ENCODE data around the gene SLC12A3. TPM values are rescaled to one million over a fixed set of nuclear protein-coding genes. Genes with fewer than 3 reads are reported as not detected.
"Not testable (repeated sequence)": the region's sequence is repeated elsewhere in the genome, so short reads cannot be mapped to it uniquely, and the experiment has no call there.

SLC12A3 gene
- total RNA-seq, 1 donor from 2014 or later = 0.96 TPM

DNA sequence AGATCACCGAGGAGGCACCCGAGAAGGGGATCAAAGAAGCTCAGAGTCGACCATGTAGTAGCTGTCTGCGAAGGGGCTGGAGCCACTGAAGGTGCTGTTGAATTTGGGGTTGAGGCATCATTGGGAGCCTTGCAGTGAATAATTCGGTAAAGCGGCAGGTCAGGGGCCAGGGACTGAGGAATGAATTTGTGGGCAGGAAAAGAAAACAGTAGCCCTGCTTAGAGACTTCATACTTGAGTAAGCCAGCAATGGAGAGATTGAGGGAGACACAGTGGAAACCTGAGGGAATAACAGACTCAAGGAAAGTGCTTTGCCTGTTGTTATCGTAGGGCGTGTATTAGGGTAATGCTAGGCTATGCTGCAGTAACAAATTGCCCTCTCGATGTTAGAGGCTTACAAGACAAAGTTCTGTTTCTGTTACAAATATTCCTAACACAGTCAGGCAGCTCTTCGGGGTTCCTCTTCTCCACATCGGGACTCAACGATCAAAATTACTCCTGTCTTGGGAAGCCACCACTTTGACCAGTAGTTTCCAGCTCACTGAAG is 53.5 kb downstream of the SLC12A3 start:
- DNase-seq (ENCODE audit: low spot score) = no peak

DNA sequence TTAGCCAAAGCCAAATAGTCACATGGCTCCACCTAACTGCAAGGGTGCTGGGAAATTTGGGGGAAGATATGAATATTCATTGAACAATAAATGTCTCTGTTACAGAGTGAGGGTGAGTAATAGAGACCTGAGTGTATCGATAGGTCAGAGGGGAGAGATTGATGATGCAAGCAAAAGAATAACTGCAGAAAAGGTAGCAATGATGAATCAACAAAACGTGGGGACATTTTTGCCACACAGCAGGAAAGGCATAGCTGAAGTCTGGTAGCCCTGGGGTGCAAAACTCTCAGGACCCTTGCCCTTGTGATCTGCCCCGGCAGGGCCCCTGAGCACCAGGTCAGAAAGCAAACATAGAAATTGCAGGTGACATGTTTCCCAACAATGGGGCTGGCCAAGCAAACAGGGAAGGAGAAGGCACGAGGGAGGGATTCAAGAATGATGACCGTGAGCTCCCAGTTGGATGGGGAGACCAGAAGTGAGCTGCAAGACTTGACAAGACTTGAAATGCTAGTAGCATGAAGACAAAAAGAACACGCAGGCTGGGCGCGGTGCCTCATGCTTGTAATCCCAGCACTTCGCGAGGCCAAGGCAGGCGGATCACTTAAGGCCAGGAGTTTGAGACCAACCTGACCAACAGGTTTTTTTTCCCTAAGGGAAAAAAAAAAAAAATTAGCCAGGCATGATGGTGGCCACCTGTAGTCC is 54.2 kb downstream of the SLC12A3 start:
- DNase-seq (ENCODE audit: low spot score) = no peak

DNA sequence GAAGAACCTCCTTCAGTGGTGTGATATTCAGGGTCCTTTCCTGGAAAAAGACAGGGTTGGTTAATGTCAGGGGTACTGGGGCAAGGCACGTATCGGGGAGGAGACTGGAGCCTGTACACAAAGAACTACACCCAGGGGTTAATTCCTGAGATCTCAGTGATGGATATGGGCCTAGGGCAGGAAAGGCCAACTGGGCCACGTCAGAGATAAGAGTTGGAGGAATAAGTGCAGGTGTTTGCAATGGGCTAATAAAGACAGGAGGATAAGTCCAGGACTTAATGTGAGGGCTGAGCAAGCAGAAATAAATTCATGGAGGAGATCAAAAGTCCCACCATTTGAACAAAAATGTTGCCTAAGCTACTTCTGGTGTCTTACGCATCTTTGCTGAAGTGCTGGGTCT is 56.6 kb downstream of the SLC12A3 start:
- DNase-seq (ENCODE audit: low spot score) = no peak

DNA sequence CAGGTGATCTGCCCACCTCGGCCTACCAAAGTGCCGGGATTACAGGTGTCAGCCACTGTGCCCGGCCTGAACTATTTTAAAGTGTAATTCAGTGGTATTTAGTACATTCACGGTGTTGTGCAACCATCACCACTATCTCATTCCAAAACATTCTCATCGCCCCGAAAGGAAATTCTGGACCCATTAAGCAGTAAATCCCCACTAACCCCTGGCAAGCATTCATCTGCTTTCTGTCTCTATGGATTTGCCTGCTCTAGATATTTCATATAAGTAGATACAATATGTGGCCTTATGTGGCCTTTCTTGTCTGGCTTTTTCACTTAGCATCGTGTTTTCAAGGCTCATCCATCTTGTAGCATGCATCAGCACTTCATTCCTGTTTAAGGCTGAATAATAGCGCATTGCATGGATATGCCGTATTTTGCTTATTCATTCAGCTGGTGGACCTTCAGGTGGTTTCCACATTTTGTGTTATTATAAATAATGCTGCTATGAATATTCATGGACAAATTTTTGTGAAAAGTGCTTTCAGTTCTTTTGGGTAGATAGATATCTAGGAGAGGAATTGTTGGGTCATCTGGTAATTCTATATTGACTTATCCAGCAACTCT is 58.6 kb downstream of the SLC12A3 start:
- peak; percentile 83 for DNase-seq (ENCODE audit: low spot score)

DNA sequence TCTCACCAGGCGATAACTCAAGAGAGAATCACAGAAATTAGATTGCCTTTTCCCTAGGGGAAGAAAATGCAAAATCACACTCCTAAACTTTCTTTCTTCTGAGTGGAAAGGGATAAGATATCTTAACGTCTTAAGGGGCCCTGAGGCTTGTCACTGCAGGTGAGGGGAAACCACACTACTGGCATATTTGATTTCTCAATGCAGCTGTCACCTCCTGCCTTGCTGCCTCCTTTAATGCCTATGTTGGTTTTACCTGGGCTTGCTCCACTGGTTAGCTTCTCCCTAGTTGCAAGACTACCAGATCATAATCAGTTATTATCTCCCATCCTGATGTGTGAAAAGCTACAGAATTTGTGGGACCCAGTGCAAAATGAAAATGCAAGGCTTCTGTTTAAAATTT is 62.5 kb downstream of the SLC12A3 start:
- no peak for DNase-seq (ENCODE audit: low spot score)

DNA sequence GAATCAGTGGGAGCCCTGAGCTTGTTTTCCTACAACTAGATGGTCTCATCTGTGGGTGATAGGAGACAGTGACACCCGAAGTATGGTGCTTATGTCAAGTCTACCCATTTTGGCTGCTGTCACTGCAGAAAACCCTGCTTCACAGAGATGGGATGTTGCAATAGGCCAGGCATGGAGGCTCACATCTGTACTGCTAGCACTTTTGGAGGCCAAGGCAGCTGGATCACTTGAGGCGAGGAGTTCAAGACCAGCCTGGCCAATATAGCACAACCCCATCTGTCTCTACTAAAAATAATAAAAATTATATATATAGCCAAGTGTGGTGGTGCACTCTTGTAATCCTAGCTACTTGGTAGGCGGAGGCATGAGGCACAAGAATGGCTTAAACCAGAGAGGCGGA is 64.6 kb downstream of the SLC12A3 start:
- no peak for DNase-seq (ENCODE audit: low spot score)

DNA sequence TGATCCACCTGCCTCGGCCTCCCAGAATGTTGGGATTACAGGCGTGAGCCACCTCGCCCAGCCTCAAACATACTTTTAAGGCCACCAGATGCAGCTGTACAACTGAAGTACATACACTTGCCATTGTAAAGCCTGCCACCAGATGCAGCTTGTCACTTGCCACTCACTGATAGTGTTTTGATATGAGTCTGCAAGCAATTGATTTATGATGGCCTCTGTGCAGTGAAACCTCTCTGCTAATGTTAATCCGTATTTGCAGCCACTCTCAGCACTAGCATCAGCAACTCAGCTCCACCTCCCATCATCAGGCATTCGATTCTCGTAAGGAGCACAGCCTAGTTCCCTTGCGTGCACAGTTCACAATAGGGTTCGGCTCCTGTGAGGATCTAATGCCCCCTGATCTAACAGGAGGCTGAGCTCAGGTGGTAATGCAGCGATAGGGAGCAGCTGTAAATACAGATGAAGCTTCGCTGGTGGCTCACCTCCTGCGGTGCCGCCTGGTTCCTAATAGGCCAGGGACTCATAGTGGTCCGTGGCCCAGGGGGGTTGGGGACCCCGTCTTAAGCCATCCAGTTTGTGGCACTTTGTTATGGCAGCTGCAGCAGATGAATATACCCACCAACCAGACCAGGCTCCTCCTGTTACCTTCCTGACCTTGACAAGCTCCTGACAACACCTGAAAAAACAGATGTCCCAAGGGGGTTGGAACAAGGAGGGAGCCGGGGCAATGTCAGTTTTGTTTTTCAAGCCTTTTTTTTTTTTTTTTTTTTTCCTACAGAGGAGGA is 65.7 kb downstream of the SLC12A3 start:
- no peak for DNase-seq (ENCODE audit: low spot score)

DNA sequence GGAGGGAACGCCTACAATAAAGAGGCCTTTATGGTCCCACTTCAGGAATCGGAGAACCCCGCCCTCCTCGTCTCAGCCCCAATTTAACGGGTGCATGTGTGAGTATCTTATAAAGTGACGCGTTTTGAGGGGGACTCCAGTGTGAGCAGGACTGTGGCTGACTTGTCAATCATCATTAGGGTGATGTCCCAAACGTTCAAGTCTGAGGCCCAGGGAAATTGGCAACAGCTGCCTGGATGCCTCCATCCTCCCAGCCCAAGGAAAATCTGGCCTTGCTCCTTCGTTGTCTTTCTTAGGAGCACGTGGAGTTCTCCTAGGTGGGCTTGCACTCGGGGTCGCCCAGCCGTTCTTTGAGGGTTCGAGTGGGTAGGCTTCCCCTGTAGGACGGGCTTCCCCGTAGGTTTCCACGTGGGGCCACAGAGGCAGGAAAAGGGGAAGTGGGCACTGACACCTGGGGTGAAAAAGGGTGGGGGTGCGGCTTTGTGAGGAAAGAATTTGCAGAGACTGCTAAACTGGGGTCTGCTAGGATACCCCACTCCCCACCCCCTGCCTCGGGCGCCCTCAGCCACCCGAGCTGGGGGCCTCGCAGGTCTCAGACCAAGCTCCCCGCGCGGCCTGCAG is 66.4 kb downstream of the SLC12A3 start:
- no peak for DNase-seq (ENCODE audit: low spot score)

DNA sequence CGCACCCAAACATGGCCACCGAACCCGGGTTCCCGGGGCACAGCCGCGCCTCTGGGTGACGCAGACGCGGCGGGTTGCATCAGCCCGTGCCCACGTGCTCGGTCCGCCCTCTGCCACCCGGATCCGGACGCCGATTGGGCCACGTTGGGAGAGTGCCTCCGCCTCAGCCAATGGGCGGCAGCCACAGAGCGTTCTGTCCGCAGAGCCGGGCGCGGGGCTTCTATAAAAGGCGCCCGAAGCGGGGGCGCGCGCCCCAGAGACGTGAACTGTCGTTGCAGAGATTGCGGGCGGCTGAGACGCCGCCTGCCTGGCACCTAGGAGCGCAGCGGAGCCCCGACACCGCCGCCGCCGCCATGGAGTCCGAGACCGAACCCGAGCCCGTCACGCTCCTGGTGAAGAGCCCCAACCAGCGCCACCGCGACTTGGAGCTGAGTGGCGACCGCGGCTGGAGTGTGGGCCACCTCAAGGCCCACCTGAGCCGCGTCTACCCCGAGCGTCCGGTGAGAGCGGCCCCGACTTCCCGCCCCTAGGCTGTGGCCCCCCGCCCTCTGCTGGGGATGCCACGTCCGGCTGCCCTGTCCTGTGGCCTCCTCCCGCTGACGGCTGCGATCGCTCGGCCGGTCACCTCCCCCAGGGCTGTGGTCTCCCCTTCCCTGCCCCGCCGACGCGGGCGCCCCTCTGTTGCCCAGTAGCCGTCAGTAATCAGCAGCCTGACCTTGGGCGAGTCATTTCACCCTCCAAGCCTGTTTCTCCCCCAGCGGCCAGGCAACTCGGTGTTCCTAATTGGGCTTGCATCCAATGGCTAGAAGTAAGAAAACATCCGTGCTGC is 67.1 kb downstream of the SLC12A3 start, which contains the start of gene HERPUD1:
TSS of gene HERPUD1 (plus strand) at position 251 of the 829 bp plus-strand sequence. CDS start at position 354, 103 bp downstream.
- DNase-seq (ENCODE audit: low spot score) = peak; percentile 99

DNA sequence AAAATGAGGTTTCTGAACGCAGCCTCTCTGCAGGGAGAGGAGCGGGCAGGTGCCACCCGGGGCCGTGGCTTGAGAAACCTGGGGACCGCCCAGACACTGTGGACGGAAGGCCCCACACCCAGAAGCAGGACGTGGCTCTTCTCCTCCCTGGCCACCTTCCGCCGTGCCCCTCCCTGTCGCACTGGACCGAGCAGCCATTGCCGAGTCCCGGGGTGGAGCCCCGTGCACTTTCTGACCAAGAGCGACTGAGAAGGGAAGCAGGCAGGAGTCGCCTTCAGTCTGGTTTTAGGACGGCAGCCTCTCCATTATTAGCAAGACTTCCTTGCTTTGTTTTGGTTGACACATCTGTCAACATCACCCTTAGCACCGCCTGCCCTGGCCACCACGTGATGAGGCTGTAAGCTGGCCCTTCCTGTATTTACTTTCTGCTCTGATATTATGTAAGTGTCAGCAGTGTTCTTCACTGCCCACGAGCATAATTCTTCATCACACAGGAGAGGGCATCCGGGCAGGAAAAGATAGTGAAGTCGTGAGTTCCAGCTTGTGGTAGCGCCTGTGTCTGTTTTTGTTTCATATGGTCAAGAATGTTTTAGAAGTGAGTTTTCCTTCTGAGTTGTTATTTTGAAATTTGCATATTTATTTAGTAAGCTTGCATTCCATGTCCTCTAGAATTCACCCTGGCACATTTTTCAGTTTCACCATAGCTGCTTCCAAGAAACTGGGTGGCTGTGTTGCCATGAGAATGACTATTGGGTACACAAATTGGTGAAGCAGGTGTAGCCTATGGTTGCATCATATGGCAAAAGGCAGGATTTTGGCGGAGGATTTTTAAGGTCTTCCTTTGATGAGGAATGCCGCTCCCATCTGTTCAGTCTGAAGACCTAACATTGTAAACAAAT is 68.0 kb downstream of the SLC12A3 start:
- peak; percentile 81 for DNase-seq (ENCODE audit: low spot score)

DNA sequence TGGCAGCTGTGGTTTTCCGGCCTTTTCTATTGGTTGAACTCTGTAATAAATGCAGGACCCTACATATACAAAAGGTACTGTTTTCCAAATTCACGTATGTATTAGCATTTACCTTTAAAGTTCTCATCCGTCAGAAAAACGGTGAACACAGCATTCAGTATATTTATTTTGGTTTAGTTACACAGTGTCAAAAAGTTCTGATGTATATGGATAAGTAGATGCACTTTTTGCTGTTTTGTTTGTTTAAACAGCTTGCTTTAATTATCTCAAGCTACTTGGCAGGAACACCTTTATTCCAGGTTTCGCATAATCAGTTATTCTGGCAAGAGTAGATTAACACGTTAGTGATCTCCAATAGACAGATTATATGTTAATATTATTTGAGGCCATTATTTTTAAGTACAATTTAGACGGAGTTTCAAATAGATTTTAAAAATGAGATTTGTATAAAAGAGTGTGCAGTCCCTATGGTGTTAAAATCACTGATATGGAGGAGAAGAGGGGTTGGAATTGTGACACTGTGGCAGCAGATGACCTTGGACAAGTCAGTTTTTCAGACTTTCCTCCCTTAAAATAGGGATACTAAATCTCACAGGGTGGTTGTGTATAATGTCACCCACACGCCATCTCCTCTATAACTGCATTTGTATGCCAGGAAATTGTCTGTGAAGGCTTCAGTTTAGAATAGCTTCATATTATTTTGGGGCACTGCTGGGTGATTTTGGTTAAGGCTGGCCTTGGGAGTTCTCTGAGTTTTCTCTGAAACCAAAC is 69.0 kb downstream of the SLC12A3 start:
- no peak for DNase-seq (ENCODE audit: low spot score)

DNA sequence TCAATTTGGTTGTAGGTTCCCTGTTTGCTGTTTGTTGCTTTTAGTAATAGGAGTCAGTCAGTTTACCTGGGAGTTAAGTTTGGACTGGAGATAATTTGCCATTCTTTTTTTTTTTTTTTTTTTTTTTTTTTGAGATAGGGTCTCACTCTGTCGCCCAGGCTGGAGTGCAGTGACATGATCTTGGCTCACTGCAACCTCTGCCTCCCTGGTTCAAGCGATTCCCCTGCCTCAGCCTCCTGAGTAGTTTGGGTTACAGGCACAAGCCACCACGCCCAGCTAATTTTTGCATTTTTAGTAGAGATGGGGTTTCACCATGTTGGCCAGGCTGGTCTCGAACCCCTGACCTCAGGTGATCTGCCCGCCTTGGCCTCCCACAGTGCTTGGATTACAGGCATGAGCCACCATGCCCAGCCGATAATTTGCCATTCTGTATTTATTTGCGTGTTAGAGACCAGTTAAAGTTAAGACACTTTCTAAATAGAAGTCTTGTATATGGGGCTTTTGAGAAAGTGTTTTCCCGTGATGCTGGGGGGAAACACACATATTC is 69.7 kb downstream of the SLC12A3 start:
- DNase-seq (ENCODE audit: low spot score) = not testable (repeated sequence)

DNA sequence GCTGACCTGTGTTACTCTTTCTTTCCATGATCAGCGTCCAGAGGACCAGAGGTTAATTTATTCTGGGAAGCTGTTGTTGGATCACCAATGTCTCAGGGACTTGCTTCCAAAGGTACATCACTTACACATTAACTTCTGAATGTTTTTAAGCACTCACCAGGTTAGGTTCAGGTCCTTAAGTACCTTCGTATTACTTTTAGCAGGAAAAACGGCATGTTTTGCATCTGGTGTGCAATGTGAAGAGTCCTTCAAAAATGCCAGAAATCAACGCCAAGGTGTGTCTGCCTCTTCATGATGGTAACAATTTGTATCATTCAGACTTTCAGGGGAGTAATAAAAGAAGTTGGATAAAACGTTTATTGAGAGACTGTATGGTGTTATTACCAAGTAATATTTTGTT is 70.2 kb downstream of the SLC12A3 start:
- no peak for DNase-seq (ENCODE audit: low spot score)

DNA sequence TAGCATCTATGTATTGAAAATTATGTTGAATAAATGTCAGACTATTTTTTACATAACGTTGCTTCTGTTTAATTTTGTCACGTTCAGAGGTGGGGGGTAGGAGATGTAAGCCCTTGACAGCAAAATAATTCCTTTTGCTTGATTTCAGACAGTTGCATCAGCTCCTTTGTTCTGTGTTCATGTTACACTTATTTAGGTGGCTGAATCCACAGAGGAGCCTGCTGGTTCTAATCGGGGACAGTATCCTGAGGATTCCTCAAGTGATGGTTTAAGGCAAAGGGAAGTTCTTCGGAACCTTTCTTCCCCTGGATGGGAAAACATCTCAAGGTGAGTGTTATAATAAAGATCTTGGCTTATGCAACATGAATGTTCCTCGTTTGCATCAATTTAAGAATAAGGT is 71.5 kb downstream of the SLC12A3 start:
- no peak for DNase-seq (ENCODE audit: low spot score)

DNA sequence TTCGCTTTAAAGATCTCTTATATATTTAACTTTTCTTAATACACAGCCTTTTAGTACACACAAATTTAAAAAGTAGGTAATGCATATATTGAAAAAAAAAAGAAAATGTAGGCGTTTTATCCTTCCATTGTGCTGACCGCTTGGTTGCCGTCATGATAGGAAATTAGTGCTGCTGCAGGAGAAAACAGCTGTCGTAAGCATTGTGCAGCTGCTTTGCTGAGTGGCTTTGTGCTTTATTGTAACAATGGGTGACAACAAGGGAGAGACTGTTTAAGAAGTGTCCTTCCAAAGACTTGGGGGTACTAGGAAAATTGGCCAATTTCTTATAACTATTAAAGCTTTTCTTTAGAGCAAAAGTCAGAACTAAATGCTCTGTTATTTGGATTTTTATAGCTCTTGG is 71.9 kb downstream of the SLC12A3 start:
- DNase-seq (ENCODE audit: low spot score) = no peak

DNA sequence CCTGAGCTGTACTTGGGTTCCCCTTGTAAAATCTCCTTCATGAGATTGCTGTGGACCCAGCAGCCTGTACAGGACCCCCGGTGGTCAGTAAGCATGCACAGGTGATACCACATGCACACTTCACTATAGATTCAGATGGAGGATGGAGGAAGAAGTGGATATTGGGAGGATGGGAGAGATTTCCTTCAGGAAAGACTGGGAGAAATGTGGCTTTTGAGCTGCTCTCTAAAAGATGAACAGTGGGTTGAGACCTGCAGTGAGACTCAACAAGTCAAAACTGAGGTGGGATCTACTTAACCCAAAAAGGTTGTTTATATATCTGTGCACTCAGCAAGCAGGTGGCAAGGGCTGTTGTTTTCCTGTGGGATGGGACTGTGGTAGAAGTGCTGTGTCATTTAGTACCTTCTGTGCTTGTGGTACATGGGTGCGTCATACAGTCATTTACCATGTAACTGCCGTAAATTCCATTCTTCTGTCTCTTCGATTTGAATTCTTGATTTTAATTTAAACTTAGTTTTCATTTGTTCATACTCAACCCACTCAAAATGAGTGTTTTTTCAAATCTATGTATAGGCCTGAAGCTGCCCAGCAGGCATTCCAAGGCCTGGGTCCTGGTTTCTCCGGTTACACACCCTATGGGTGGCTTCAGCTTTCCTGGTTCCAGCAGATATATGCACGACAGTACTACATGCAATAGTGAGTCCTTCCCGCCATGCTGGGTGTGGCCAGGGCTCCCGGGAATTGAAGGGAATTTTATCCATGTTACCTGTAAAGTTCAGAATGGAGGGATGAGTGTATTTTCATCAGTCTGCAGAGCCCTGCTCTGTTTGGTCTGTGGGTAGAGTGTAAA is 73.9 kb downstream of the SLC12A3 start:
- no peak for DNase-seq (ENCODE audit: low spot score)

DNA sequence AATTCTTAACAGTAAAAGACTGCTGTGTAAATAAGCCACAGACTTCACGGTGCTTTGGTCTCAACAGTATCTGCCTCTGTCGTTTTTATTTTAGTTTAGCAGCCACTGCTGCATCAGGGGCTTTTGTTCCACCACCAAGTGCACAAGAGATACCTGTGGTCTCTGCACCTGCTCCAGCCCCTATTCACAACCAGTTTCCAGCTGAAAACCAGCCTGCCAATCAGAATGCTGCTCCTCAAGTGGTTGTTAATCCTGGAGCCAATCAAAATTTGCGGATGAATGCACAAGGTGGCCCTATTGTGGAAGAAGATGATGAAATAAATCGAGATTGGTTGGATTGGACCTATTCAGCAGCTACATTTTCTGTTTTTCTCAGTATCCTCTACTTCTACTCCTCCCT is 74.8 kb downstream of the SLC12A3 start:
- no peak for DNase-seq (ENCODE audit: low spot score)

DNA sequence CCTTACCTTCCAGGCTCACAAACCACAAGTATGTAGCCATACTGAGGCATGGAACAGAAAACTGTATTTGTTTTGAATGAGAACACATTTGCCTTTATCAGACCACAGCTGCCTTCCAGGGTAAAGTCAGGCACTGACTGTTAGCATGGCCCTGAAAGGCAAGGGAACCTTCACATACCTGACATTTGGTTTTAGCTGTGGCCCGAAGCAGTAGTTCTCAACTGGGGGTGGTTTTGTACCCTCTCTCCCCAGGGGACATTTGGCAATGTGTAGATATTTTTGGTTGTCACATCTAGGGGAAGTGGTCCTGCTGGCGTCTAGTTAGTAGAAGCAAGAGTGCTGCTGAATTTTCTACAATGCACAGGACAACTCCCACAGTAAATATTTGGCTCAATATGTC is 76.1 kb downstream of the SLC12A3 start:
- no peak for DNase-seq (ENCODE audit: low spot score)

Data from umbilical cord (tissue), 2 donors.